AG04450 (cell line): ENCODE data around the gene KIAA0930. TPM values are rescaled to one million over a fixed set of nuclear protein-coding genes. Genes with fewer than 3 reads are reported as not detected.

Experiments
- CTCF ChIA-PET: fragments of 300-600, 350-600 bp; formaldehyde crosslinking; extraction: SDS; loops from one replicate; lab custom pipeline; 2022; ENCODE audit warnings: antibody characterized with exemption, inconsistent platforms; lab: Charles Lee
- POLR2A ChIA-PET: fragments of 350-600 bp; formaldehyde crosslinking; extraction: SDS; loops from one replicate; lab custom pipeline; 2021; ENCODE audit warnings: antibody characterized with exemption, inconsistent platforms; lab: Yijun Ruan, JAX
- DNase-seq: peaks from one replicate; pipeline ENCODE4 v3.0.0-alpha.2; 2011; ENCODE audit warnings: low read depth, low spot score
- H3K27ac ChIP-seq: one replicate; pipeline ENCODE4 v1.5.1; 2012; ENCODE audit warnings: low read depth, low read length, control low read depth
- H3K27me3 ChIP-seq: one replicate; pipeline ENCODE4 v1.6.0; 2012; ENCODE audit warnings: low read length; ENCODE audit not compliant: control insufficient read depth, insufficient read depth
- H3K4me3 ChIP-seq: 2 replicates; pipeline ENCODE4 v1.5.1; 2011; ENCODE audit warnings: mild to moderate bottlenecking, low read depth, low read length, control low read depth
- H3K9me3 ChIP-seq: 2 replicates; pipeline ENCODE4 v1.5.1; 2012; ENCODE audit warnings: low read length; ENCODE audit not compliant: control insufficient read depth, insufficient read depth
- CTCF ChIP-seq: IDR thresholded peaks from 2 replicates; pipeline ENCODE4 v1.5.1; 2011; ENCODE audit warnings: low read depth, low read length, control low read depth, inconsistent platforms
- polyA plus RNA-seq: library from polyadenylated mRNA; depleted of rRNA; stranded (reverse); fragments of >200 nt; gene quantifications from 2 replicates; pipeline ENCODE4 v1.2.3, GENCODE V29; 2011

The KIAA0930 gene
- polyA plus RNA-seq, 1 experiment = 49.4 TPM

GRCh38 chr22:45231293-45231692 lies 9.4 kb downstream of the KIAA0930 start:
- no peak for DNase-seq
- Histone ChIP-seq H3K27me3 (no peaks in the 10 kb centered on the region), H3K9me3 (no peaks in the 10 kb centered on the region), H3K4me3 (no peak overlapping the region), H3K27ac (no peak overlapping the region)
- TF ChIP-seq CTCF = no peak
- CTCF ChIA-PET = no interaction called here
- POLR2A ChIA-PET = no interaction called here

GRCh38 chr22:45230026-45230721 lies 10.5 kb downstream of the KIAA0930 start:
- Histone ChIP-seq H3K9me3 (no peaks in the 10 kb centered on the region), H3K27ac (no peak overlapping the region), H3K27me3 (no peaks in the 10 kb centered on the region), H3K4me3 (no peak overlapping the region)
- ChIA-PET CTCF (no interaction called here), POLR2A (no interaction called here)
- no peak for TF ChIP-seq CTCF
- no peak for DNase-seq

- Histone ChIP-seq H3K27me3 (no peaks in the 10 kb centered on the region), H3K27ac (no peak overlapping the region), H3K4me3 (no peak overlapping the region), H3K9me3 (no peaks in the 10 kb centered on the region)
- POLR2A ChIA-PET = no interaction called here
- CTCF ChIA-PET = no interaction called here
- DNase-seq = no peak
- no peak for TF ChIP-seq CTCF
Observed at GRCh38 chr22:45229181-45229580, 11.5 kb downstream of the KIAA0930 start.

GRCh38 chr22:45228401-45228754 lies 12.3 kb downstream of the KIAA0930 start:
- no peak for TF ChIP-seq CTCF
- CTCF ChIA-PET = no interaction called here
- POLR2A ChIA-PET = no interaction called here
- Histone ChIP-seq H3K4me3 (no peak overlapping the region), H3K27me3 (no peaks in the 10 kb centered on the region), H3K9me3 (no peaks in the 10 kb centered on the region), H3K27ac (no peak overlapping the region)
- DNase-seq = no peak

GRCh38 chr22:45227645-45228400 lies 12.9 kb downstream of the KIAA0930 start:
- H3K4me3 ChIP-seq = no peak overlapping the region
- ChIA-PET POLR2A (interaction anchor here (0.5 kb wide), 1 partner anchor 62 kb away, joined by 6 read pairs; no protein-coding TSS in a partner anchor), CTCF (no interaction called here)
- TF ChIP-seq CTCF = no peak
- H3K9me3 ChIP-seq = no peaks in the 10 kb centered on the region
- no peaks in the 10 kb centered on the region for H3K27me3 ChIP-seq
- H3K27ac ChIP-seq = no peak overlapping the region
- no peak for DNase-seq
